HG02610 (cell line): Measurements from ENCODE around the gene EXOC7.
A peak's percentile ranks its signal among the peaks of the same experiment; 100 is the strongest.

ENCODE experiments used
- ATAC-seq: cut with Tn5 transposase; IDR thresholded peaks from one replicate; pipeline ENCODE4 v1.9.1; 2021; ENCODE audit warnings: mild to moderate bottlenecking, moderate library complexity; ENCODE audit not compliant: unreplicated experiment

EXOC7 gene

GRCh38 chr17:76103274-76104139 lies at the start of gene EXOC7:
Gene EXOC7 (minus strand): TSS chr17:76103787. CDS start chr17:76103692, 95 bp downstream.
- peak; percentile 87 for ATAC-seq

- no peak for ATAC-seq
Measured at GRCh38 chr17:76153202-76153601, 49.6 kb upstream of the EXOC7 start.

- ATAC-seq = no peak
Measured at GRCh38 chr17:76152591-76152990, 49.0 kb upstream of the EXOC7 start.

- no peak for ATAC-seq
Measured at GRCh38 chr17:76151896-76152454, 48.4 kb upstream of the EXOC7 start.

GRCh38 chr17:76150712-76151622 lies 47.4 kb upstream of the EXOC7 start:
- no peak for ATAC-seq

- ATAC-seq = no peak
Measured at GRCh38 chr17:76149214-76149613, 45.6 kb upstream of the EXOC7 start.

- ATAC-seq = no peak
Measured at GRCh38 chr17:76148015-76148326, 44.4 kb upstream of the EXOC7 start.

- no peak for ATAC-seq
Measured at GRCh38 chr17:76147211-76148014, 43.8 kb upstream of the EXOC7 start.

- ATAC-seq = no peak
Measured at GRCh38 chr17:76146053-76146851, 42.7 kb upstream of the EXOC7 start.

GRCh38 chr17:76145231-76146052 lies 41.9 kb upstream of the EXOC7 start:
- no peak for ATAC-seq

GRCh38 chr17:76142585-76143041 lies 39.0 kb upstream of the EXOC7 start:
- no peak for ATAC-seq

- no peak for ATAC-seq
Measured at GRCh38 chr17:76142039-76142584, 38.5 kb upstream of the EXOC7 start.

GRCh38 chr17:76141212-76142038 lies 37.8 kb upstream of the EXOC7 start, which contains the start of gene FOXJ1:
Gene FOXJ1 (minus strand): TSS chr17:76141245. CDS start chr17:76140395, 850 bp downstream.
- peak; percentile 75 for ATAC-seq

- ATAC-seq = peak; percentile 4
Measured at GRCh38 chr17:76140661-76141211, 37.1 kb upstream of the EXOC7 start.

- ATAC-seq = no peak
Measured at GRCh38 chr17:76139801-76140660, 36.4 kb upstream of the EXOC7 start.
